GM21825 (cell line): ENCODE data around the gene PRR35.
"Not testable (repeated sequence)": the region's sequence is repeated elsewhere in the genome, so short reads cannot be mapped to it uniquely, and the experiment has no call there.

Source experiments
- ATAC-seq: cut with Tn5 transposase; IDR thresholded peaks from one replicate; pipeline ENCODE4 v1.9.1; 2021; ENCODE audit warnings: mild to moderate bottlenecking, moderate library complexity; ENCODE audit not compliant: unreplicated experiment

PRR35 gene

DNA sequence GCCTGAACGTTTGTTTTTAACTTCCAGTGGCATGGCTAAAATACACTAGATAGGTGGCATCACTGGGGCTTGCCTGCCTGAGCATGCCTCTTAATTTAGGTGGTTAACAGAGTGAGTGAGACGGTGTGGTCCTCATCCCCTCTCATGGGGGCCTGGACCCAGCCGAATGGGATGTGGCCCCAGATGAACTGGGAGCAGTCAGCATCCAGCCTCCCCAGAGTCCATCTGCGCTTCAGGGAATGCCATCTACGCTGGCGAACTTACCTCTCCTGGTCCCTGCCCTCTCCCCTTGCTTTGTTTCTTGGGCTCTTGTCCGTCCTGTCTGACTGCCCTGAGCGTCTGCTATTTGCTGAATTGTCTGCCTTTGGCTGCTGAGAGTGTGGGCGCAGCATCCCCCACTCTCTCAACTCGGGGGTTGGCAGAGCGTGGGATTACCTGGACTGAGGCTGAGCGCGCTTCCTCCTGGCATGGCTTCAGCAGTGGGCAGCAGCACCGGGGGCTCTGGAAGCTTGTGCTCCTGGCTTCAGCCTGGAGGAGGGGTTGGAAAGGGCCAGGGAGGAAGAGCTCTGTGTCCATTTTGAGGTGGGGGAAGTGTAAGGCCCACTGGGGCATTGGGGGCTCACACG, 31.8 kb downstream of the PRR35 start:
- ATAC-seq = no peak

DNA sequence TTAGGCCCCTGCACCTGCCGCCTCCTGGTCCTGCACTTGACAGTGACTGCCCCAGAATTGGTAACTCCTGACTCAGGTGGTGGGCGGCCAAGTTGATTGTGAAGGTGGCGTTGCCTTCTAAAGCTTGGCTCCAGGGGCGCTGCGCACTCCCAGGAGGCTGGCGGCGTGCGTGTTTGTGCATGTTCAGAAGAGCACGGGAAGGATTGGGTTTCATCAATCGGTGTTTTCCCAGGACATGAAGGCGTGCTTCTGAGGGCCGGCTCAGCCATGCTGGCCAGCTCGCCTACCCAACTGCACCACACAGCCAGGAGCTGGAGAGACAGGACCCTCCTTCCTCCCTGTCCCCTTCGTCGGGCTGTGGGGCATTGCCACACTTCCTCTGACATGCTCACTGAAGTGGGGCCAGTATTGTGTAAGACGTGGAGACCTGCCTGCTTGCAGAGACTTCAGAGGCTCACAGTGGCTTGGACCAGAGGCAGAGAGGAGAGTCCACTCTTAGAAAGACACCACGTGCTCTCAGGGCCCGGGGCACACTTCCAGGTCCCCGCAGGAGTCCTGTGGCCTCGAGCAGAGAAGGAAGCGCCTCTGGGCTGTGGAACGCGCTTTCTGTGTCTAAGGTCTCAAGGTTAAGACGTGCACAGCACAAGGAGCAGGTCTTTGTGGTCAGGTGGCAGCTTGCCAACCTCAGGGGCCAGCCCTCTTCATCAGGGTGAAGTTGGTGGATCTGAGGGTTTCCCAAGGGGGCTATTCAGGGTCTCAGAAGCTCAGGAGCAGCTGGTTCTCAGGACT, 32.5 kb downstream of the PRR35 start:
- ATAC-seq = no peak

DNA sequence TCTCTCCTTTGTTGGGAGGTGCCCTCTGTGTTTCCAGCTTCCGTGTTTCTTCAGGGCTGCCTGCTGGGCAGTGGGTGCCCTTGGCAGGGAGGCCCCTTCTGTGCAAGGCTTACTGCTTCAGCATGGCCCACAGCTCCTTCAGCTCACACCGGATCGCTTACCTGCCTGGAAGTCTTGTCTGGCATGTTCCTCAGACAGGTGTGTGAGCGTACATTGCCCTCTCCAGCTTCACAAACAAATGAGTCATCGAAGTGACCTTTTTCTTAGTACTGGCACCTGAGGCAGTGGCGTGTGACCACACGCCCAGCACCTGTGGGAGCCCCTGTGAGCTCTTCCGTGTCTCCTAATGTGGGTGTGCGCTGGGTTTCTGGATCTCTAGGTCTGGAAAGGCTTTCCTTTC, 33.2 kb downstream of the PRR35 start:
- ATAC-seq = no peak

DNA sequence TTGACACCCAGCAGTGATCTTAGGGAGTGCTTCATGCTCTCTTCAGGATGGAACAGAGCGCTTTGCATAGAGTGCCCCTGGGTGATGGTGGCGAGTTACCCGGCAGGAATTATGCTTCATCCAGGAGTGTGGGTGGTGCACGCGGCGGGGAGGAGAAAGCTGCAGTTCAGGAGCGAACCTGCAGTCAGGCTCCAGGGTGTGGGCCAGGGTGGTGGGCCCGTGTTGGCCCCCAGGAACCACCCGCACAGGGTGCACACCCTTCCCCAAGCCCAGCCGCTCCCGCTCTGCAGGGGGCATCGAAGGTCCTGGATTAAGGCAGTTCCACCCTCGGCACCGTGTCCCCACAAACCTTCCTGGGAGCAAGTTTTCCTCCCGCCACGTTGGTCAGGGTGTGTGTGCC, 33.6 kb downstream of the PRR35 start:
- ATAC-seq = no peak

DNA sequence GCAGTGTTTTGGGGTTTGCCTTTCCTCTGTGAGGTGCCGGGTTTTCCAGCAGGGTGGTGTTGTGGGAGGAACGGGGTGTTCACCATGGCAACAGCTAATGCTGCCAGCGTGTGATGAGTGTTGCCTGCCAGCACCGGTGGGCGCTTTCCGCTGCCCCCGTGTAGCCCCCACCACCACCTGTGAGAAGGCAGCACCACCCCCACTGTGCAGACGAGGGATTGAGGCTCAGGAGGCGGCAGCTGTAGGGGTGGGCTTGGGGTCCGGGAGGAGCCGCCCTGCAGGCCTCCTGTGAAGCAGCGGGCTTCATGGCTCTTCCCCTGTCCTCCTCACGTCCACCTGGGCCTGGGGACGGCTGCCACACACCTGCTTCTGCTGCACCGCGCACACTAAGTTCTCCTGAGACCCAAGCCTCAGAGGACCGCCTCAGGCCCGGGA, 34.9 kb downstream of the PRR35 start:
- no peak for ATAC-seq

DNA sequence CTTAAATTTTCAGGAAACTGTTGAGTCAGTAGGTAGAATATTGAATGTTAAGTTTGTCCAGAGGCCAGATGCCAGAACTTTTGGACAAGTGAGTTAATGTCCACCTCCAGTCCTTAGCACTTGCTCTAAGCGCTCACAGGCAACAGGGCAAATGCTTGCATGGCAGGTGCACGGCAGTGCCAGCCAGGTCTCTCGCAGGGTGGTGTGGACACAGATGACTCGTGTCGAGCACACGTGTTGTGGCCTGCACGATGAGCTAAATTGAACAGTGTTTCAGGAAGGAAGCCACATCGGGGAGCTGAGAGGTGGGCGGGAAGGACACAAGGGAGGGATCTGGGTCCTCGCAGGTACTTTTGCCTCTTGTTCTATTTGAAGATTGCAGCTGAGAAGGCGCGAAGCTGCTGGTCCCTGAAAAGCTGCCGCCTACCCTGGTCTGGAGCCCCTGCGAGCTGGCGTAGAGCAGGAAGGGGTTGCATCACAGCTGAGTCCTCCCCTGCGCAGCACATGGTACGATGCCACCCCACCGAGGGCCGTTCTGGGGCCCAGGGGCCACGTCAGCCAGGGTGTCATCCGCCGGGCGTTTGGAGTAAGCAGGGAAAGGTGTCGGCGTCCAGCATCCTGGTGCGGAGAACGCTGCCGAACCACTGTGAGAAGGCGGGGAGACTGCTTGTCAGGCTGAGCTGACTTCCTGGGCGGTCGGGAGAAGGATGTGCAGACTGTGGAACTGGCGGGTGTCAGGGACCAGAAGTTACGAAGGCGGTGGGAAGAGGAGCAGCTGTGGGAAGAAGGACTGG, 35.9 kb downstream of the PRR35 start:
- no peak for ATAC-seq

DNA sequence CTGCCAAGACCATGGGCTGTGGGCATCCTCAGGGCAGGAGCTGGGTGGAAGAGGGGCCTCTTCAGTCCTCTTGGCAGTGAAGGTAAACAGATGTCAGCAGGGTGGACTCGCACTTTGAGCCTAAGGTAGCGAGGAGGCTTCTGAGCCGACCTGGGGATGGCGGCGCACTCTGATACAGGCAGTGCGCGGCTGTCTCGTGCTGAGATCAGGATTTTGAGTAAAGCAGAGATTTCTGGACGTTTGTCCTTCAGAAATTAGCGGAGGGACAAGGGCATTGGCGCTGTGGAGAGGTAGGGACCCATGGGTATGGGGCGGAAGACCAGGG, 36.5 kb downstream of the PRR35 start:
- ATAC-seq = no peak

DNA sequence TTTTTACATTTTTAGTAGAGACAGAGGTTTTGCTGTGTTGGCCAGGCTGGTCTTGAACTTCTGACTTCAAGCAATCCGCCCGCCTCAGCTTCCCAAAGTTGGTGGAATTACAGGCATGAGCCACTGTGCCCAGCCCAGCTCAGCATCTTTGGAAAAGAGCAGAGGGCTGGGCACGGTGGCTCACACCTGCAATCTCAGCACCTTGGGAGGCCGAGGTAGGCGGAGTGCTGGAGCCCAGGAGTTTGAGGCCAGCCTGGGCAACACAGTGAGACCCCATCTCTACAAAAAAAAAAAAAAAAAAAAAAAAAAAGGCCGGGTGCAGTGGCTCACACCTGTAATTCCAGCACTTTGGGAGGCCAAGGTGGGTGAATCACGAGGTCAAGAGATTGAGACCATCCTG, 37.5 kb downstream of the PRR35 start:
- ATAC-seq = not testable (repeated sequence)

DNA sequence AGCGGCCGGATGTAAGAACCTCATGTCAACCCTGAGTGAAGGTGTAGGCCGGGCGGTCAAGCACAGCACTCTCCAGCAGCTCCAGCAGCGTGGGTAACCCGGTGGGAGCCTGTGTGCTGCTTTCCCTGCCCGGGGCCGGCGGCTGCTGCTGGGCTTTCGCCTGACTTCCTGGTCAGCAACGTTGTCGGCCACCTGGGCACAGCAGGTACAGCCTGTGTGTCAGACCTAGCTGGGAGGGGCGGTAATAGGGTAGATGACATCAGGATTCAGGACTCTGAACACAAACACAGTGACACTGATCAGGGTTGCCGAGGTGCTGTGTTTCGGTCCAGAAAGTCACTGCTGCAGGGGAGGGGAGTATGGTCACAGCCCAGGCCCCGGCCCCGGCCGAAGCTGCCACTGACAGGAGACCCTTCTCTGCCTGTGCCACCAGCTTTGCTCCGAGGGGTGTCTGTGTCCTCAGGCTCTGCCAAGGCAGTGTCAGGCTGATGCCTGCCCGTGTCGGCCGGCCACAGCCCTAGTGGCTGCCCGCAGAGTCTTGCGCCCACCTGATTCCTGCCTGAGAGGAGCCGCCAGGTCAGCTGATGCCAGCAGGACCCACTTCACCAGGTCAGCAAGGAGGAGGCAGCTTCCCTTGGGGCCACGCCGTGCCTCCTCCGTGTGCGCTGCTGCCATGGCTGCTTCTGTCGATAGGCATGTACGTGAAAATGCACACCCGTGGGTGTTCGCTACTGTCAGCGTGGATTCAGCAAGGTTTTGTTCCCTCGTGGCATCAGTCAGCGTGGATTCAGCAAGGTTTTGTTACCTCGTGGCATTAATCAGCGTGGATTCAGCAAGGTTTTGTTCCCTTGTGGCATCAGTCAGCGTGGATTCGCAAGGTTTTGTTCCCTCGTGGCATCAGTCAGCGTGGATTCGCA, 38.9 kb downstream of the PRR35 start:
- ATAC-seq = no peak

DNA sequence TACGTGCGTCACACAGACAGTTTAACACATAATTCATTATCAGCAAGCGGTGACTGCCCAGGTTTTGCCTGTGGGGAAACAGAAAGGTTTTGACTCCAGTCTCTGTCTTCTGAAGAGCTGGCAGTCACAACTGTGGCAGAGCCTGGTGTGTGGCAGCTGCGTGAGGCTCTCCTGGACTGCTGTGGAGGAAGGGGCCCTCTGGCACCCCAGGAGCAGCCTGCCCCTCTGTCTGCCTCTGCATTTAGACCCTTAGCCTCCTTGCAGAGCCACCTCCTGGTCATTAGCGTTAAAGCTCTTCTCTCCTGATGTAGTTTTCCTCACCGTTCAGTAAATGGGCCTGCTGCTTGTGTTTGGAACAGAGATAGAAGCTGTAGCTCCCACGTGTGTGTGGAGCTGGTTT, 40.6 kb downstream of the PRR35 start:
- ATAC-seq = no peak

DNA sequence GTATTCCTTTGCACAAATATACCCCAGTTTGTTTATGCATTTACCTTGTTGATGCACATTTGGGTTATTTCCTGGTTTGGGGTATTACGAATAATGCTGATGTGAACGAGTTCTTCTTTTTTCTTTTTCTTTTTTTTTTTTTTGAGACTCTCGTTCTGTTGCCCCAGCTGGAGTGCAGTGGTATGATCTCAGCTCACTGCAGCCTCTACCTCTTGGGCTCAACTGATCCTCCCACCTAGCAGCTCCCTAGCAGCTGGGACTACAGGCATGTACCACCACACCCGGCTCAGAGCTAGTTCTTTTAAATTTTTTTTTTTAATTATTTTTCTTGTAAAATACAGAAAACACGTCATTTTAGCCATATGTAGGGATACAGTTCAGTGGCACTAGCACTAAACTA, 43.7 kb downstream of the PRR35 start:
- no peak for ATAC-seq

DNA sequence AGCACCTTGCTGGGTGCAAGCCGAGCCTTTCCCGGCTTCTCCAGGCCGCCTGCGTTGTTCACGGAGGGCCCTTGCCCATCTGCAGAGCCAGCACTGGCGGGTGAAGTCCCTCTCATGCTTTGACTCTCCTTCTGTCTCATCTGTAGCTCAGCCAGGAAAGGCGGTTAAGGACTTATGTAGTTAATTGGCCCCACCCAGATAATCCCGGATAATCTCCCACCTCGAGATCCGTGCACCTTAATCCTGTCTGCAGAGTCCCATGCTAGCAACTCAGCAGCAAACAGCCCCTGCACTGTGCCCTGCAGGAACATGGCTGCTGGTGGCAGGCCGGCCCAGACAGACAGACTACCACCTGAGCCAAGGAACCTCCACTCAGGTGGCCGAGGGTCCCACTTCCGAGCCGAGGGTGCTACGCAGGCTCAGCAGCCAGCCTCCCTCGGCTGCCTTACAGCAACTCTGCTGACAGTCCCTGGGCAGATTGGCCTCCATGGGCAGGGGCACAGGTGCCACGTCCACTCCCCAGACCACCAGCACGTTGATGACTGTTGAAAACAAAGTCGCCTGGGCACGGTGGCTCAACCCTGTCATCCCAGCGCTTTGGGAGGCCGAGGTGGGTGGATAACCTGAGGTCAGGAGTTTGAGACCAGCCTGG, 46.6 kb downstream of the PRR35 start:
- no peak for ATAC-seq

DNA sequence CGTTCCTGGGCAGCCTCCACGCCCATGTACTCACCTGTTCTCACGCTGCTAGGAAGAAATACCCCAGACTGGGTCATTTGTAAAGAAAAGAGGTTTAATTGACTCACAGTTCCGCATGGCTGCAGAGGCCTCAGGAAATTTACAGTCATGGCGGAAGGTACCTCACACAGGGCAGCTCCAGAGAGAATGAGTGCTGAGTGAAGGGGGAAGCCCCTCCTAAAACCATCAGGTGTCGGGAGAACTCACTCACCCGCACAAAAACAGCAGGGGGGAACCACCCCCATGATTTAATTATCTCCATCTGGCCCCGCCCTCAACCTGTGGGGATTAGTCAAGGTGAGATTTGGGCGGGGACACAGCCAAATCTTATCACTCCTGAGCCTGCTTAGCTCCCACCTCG, 47.8 kb downstream of the PRR35 start:
- no peak for ATAC-seq

DNA sequence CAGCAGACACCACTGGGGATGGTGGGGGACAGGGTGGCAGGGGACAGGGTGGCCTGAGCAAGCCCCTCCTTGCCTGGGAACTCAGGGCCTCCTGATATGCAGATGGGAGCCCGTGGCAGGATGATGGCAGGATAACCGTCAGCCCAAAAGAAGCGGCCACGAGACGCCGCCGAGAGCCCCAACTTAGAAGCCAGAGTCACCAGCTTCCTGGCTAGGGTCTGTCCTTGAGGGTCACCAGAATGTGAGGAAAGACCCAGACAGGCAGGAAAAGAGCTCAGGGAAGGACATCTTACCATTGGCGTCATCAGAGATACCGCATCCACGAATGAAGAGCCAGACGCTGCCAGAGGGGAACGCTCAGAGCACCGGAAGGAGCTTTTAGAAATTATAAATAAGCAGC, 49.1 kb downstream of the PRR35 start:
- no peak for ATAC-seq

DNA sequence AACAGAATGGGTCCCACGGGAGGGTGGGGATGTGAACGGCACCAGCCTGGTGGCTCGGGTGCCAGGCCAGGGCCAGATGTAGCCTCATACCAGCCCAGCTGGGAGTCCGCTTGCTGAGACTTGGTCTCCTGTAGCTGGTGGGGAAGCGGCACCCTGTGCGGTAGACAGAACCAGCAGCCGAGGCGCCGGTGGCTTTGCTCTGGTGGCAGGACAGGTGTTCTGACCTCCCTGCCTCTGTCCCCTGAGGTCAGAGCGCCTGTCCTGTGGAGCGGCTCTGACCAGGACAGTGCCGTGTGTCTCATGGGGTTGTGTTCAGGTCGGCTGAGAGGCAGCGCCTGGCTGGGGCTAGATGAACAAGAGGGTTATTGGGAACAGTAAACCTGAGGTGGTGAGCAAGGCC, 49.8 kb downstream of the PRR35 start:
- ATAC-seq = no peak

DNA sequence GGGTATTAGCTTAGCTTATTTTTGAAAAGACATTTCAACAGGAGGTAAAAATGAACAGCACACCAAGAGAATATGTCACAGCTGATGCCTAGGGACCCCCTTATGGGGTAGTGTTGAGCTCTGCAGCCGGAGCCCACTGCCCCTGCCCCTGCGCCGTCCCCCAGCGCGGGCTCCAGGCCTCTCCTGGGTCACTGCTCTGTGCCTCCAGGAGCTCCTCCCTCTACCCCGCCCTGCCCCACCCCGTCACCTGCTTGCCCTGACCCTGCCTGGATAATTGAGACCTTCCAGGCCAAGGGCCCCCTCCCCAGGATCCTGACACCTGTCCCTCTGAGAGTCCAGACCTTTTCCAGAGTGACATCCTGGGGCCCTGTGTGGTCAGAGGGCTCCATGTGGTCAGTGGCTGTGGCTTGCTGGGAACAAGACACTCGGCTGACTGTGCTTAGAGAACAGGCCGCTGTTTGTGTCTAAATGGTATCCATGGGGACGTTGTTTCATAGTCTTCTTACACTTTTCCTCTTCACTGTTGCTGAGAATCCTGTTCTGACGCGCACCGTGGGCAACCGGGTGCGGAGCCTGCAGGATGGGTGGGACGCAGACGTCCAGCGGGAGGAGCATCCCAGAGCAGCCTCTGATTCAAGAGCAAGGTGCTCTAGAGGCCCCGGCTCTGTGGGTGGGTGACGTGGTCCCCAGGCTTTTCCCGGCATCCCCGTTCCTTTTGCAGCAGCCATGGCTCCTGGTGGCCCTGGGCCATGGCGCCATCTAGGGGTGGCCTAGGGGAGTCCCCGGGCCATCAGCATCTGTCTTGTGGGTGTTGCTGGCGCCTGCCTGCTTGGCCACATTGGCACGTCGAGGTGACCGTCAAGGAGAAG, 50.6 kb downstream of the PRR35 start:
- no peak for ATAC-seq

DNA sequence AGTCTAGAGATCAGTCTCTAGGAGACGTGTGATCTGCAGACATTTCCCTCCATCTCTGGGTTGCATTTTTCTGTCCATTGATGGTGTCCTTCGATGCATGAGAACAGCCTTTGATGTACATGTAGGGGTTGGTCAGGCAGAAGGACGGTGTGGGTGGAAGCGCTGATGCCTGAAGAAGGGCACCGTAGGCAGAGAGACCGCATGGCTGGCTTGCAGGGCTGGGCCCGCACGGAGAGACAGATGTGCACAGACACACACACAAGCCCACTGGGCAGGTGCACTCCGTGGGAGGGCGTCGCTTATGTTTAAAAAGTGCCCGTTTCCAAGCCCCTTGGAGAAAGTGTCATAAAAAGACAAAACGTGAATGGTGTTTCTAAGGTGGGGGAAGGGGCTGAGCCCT, 54.9 kb downstream of the PRR35 start:
- ATAC-seq = no peak
